ENCODE results near the gene PSMC5. TPM values are rescaled to one million over a fixed set of nuclear protein-coding genes. Genes with fewer than 3 reads are reported as not detected.
A peak's percentile ranks its signal among the peaks of the same experiment; 100 is the strongest.
"Not testable (repeated sequence)": the region's sequence is repeated elsewhere in the genome, so short reads cannot be mapped to it uniquely, and the experiment has no call there.

PSMC5 gene
- total and polyA plus RNA-seq, 5 donors: 141 to 175 (median 147) TPM

DNA sequence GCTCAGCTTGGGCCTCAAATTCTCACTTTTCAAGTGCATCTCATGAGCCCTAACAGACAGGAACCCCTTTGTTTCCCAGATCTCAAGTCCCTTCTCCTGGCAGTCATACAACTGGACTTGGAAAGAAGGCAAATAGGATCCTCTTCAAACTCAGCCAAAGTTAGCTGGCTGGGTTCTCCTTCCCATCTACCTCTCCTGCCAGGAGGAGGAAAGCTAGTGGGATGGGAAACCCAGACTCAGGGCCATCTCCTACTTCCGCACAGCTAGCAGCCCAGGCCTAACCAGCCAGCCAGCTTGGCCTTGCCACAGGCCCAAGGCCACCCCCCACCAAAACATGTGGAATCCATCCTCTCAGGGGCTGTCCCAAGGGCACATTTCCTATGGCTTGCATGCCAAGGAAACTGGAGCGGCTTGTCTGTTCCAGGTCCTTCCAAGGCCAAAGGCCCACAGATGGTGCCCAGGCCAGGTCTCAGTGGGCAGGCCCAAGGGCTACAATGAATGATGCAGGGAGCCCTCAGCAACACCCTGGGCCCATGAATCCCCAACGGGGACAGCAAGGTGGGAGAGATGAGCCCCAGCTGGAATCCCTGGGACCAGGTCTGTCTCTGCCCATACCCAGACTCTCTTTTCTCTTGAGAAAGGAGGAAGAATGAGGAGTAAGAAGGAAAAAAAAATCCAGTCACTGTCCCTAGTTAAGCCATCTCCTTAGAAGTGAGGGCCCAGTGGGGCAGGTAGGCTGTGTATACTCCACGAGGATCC lies 13.5 kb downstream of the PSMC5 start:
- peak overlapping the region; percentile 92 for H3K27ac ChIP-seq (ENCODE audit: low read length)
- no peaks in the 10 kb centered on the region for H3K27me3 ChIP-seq (ENCODE audit: control insufficient read depth, insufficient read depth)
- peak in 1 of 2 donors; percentile 0 for ATAC-seq
- intact Hi-C loops (cut with DNase I): no loop called here
- peaks cover 20% of the 10 kb centered on the region for H3K4me1 ChIP-seq (ENCODE audit: control insufficient read depth, insufficient read depth, low read length)
- 47% methylated on average over 4 of the region's 4 CpGs for WGBS
- H3K9me3 ChIP-seq (ENCODE audit: control insufficient read depth, low read length): no peaks in the 10 kb centered on the region
- DNase-seq: peak; percentile 56 to 81 (median 79)
- H3K4me3 ChIP-seq (ENCODE audit: low read length): peak overlapping the region; percentile 90

DNA sequence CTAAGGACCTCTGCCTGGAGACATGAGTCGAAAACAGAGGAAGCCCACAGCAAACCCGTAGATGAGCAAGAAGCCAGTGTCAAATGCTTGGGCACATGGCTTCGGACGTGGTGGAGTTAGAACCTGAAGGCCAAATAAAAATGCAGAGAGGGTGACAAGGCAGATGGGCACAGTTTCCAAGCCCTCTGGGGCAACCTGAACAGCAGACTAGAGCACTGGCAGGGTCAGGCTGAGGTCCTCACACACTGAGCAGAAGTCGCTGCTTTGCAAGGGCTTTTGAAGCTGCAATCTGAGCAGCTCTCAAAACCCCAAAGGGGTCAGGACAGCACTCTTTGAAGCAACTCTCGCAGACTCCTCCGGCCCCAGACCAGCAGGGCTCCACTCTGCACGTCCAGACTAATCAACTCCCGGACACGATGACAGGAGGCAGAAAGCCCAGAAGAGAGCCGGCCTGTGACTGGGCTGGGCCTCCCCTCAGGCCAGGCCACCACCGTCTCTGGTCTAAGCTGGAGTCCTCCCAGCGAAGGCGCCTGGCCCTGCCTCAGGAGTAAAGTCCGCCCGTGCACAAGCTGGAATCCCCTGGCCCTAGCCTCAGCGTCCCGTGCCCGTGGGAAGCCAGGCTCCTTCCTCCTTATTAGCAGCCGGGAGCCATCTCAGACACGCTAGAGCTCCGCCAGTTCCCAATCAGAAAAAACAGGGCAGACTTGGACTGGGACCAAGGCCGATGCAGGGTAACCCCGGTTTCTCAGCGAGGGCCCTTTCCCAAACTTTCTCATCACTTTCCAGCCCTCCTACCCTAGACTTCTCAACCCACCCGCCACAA lies 14.3 kb downstream of the PSMC5 start:
- intact Hi-C loops (cut with DNase I): no loop called here
- Histone ChIP-seq H3K27ac (ENCODE audit: low read length) (peak overlapping the region; percentile 92), H3K4me1 (ENCODE audit: control insufficient read depth, insufficient read depth, low read length) (peaks cover 20% of the 10 kb centered on the region), H3K4me3 (ENCODE audit: low read length) (peak overlapping the region; percentile 90), H3K27me3 (ENCODE audit: control insufficient read depth, insufficient read depth) (no peaks in the 10 kb centered on the region), H3K9me3 (ENCODE audit: control insufficient read depth, low read length) (no peaks in the 10 kb centered on the region)
- ATAC-seq (peak; percentile 27 to 42), DNase-seq (peak; percentile 83 to 95 (median 92))
- 2% methylated on average over 26 of the region's 26 CpGs for WGBS

DNA sequence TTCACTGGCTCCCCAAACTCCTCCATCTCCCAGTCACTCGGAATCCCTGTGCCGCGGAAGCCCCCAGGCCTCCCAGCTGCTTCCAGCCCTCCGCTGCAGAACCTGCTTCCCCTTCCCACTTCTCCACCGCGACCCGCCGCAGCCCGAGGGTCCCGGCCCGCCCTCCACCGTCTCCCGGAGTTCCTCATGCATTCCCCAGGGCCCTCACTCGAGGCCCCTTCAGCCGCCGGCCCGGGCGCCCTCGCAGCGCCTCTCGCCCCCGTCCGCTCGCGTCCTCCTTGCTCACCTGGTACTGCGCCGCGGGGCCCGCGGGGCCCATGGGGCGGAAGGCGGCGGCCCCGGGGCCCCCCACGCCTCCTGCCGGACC lies 14.9 kb downstream of the PSMC5 start:
- intact Hi-C loops (cut with DNase I): no loop called here
- under 1% methylated on average over 36 of the region's 36 CpGs for WGBS
- Histone ChIP-seq H3K9me3 (ENCODE audit: control insufficient read depth, low read length) (no peaks in the 10 kb centered on the region), H3K27me3 (ENCODE audit: control insufficient read depth, insufficient read depth) (no peaks in the 10 kb centered on the region), H3K4me3 (ENCODE audit: low read length) (peak overlapping the region; percentile 90), H3K4me1 (ENCODE audit: control insufficient read depth, insufficient read depth, low read length) (peaks cover 20% of the 10 kb centered on the region), H3K27ac (ENCODE audit: low read length) (peak overlapping the region; percentile 92)
- DNase-seq: peak; percentile 52 to 85 (median 78)
- peak in 1 of 2 donors; percentile 2 for ATAC-seq

DNA sequence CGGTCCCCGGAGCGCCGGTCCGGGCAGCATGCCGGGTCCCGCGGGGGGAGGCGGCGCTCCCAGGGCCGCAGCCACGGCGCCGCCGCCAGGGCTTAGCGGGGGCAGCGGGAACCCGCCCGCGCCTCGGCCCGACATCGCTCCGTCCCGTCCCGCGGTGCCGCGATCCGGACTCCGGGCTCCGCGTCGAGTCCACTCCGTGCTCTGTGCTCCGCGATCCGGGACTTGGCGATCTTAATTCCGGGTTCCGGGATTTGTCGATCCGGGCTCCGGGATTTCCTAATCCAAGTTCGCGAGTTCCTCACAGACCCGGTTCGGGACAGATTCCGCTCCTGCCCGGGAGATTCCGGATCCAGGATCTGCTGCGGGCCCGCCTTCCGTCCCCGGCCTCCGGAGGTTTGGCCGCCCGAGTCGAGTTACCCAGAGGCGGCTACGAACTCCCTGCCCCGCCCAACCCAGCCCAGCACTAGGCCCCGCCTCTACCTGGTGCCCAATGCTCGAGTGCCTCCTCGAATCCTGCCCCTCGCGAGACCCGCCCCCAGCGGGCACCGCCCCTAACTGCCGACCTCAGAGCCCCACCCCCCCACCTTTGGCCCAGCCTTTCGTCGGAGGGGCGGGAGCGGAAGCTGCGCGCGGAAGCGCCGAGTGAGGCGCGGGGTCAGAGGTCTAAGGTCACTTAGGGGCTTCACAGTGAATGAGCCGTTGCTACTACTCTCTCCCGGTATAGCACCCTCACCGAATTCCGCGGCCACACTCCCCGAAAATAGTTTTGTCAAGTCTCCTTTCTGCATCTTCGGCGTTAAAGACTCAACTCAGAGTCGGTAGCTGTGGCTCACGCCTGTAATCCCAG lies 15.5 kb downstream of the PSMC5 start, which contains the start of gene SMARCD2:
TSS of gene SMARCD2 (minus strand) at position 146 of the 847 bp plus-strand sequence. CDS start at position 135, 11 bp downstream.
- under 1% methylated on average over 92 of the region's 92 CpGs for WGBS
- Histone ChIP-seq H3K4me3 (ENCODE audit: low read length) (peak within 1 kb of the TSS; percentile 90), H3K4me1 (ENCODE audit: control insufficient read depth, insufficient read depth, low read length) (peaks cover 16% of the 10 kb centered on the region), H3K27ac (ENCODE audit: low read length) (peak within 1 kb of the TSS; percentile 96), H3K27me3 (ENCODE audit: control insufficient read depth, insufficient read depth) (no peaks in the 10 kb centered on the region), H3K9me3 (ENCODE audit: control insufficient read depth, low read length) (no peaks in the 10 kb centered on the region)
- DNase-seq (peak; percentile 99 to 100 (median 99)), ATAC-seq (peak; percentile 88 to 91)
- intact Hi-C loops (cut with DNase I): no loop called here

DNA sequence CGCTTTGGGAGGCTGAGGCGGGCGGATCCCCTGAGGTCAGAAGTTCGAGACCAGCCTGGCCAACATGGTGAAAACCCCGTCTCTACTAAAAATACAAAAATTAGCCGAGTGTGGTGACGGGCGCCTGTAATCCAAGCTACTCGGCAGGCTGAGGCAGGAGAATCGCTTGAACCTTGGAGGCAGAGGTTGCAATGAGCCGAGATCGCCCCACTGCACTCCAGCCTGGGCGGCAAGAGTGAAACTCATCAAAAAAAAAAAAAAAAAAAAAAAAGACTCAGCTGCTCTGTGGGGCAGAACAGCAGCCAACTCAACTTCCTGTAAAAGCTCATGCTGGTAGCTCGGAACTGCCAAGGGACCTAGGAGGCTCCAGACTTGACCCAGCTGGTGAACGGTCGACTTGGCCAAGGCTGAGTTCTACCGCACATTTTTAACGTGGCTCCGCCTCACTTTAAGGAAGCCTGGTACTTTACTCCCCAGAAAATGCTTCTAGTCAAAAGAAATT lies 16.2 kb downstream of the PSMC5 start:
- WGBS: 6% methylated on average over 19 of the region's 19 CpGs
- H3K9me3 ChIP-seq (ENCODE audit: control insufficient read depth, low read length); intact Hi-C loops (cut with DNase I); H3K4me1 ChIP-seq (ENCODE audit: control insufficient read depth, insufficient read depth, low read length); H3K27me3 ChIP-seq (ENCODE audit: control insufficient read depth, insufficient read depth): not testable (repeated sequence)
- peak; percentile 9 to 45 for ATAC-seq
- Histone ChIP-seq H3K27ac (ENCODE audit: low read length) (peak overlapping the region; percentile 96), H3K4me3 (ENCODE audit: low read length) (peak overlapping the region; percentile 65)
- peak; percentile 82 to 88 (median 87) for DNase-seq

DNA sequence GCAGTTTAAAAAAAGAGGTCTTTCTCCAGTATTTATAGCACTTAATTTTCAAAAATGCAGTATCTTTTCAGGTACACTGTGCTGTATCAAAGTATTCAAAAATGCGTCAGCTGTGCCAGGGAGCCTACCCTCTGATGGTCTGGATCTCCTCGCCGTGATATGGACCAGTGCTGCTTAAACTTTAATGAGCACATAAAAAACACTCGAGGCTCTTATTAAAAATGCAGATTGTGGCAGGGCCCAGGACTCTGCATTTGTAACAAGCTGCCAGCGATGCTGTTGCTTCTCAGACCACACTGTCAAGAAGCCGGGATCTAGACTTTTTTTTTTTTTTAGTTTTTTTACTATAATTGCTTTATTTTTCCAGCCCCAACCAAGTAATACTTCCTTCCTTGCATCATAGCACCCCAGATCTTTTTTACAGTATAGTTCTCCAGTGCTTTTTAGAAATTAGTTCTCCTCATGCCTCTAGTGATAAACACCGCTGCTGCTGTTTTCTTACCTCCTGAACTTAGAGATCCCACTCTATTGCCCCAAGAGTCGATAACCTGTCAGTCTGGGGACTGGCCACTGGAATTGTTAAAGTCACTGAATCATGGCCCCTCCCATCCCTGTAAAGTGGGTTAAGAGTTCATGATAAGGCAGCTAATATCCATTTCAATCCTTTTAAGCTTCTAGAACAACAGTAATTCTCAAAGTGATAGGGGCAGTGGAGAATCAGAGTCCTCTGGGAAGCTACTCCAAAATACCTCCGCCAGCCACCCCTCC lies 16.9 kb downstream of the PSMC5 start:
- peak overlapping the region; percentile 65 for H3K4me3 ChIP-seq (ENCODE audit: low read length)
- H3K4me1 ChIP-seq (ENCODE audit: control insufficient read depth, insufficient read depth, low read length): peaks cover 9% of the 10 kb centered on the region
- WGBS: 54% methylated on average over 9 of the region's 9 CpGs
- intact Hi-C loops (cut with DNase I): no loop called here
- H3K9me3 ChIP-seq (ENCODE audit: control insufficient read depth, low read length): no peaks in the 10 kb centered on the region
- no peaks in the 10 kb centered on the region for H3K27me3 ChIP-seq (ENCODE audit: control insufficient read depth, insufficient read depth)
- no peak overlapping the region for H3K27ac ChIP-seq (ENCODE audit: low read length)
- ATAC-seq (no peak), DNase-seq (peak in 2 of 3 donors; percentile 27 to 41)

DNA sequence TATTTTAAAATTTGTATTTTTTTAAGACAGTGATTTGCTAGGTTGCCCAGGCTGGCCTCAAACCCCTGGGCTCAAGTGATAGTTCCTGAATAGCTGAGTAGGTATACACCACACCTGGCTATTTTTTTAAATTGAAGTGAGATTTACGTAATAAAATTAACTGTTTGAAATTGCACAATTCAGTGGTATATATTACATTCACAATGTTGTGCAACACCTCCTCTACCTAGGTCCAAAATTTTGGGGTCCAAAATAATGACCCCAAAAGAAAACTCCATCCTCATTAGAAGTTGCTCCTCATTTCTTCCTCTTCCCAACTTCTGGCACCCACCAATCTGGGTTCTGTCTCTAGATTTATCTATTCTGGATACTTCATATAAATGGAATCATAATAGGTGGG lies 18.3 kb downstream of the PSMC5 start:
- Histone ChIP-seq H3K9me3 (ENCODE audit: control insufficient read depth, low read length) (no peaks in the 10 kb centered on the region), H3K4me3 (ENCODE audit: low read length) (no peak overlapping the region), H3K27me3 (ENCODE audit: control insufficient read depth, insufficient read depth) (no peaks in the 10 kb centered on the region), H3K27ac (ENCODE audit: low read length) (no peak overlapping the region), H3K4me1 (ENCODE audit: control insufficient read depth, insufficient read depth, low read length) (peaks cover 5% of the 10 kb centered on the region)
- ATAC-seq: no peak
- WGBS: 83% methylated on average over 1 of the region's 1 CpG
- intact Hi-C loops (cut with DNase I): no loop called here
- no peak for DNase-seq

DNA sequence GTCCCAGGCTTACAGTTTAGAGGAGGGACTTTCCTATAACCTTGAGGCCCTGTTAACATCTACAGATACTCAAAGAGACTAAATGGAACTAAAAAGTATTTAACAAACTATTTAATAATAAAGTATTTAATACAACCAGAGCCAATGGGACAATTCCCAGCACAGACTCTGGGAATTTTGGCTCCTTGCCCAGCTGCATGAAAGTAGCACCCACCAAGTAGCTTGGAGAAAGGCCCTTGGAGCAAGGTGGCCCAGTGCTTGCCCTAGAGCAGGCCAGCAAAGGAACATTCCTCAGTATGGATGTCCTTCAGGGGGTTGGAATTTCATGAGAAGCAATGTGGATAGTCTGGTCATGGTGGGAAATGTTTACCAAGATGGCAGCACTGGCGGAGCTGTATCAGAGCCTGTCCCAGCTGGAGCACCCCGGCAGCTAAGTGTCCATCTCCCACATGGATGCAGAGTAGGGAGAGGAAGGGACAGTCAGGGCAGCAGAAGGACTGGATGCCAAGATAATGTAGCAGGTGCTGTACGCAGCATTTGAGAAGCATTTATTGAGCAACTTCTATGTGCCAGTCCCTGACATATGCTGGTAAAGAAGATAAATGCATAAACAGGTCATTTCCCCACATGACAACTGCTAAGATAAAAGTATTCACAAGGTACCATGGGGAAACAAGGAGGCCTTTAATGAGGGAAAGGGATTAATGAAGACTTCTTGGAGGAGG lies 20.5 kb downstream of the PSMC5 start:
- Histone ChIP-seq H3K27ac (ENCODE audit: low read length) (no peak overlapping the region), H3K4me3 (ENCODE audit: low read length) (no peak overlapping the region), H3K9me3 (ENCODE audit: control insufficient read depth, low read length) (no peaks in the 10 kb centered on the region), H3K27me3 (ENCODE audit: control insufficient read depth, insufficient read depth) (no peaks in the 10 kb centered on the region), H3K4me1 (ENCODE audit: control insufficient read depth, insufficient read depth, low read length) (no peaks in the 10 kb centered on the region)
- DNase-seq: no peak
- ATAC-seq: no peak
- 97% methylated on average over 3 of the region's 3 CpGs for WGBS
- intact Hi-C loops (cut with DNase I): no loop called here

DNA sequence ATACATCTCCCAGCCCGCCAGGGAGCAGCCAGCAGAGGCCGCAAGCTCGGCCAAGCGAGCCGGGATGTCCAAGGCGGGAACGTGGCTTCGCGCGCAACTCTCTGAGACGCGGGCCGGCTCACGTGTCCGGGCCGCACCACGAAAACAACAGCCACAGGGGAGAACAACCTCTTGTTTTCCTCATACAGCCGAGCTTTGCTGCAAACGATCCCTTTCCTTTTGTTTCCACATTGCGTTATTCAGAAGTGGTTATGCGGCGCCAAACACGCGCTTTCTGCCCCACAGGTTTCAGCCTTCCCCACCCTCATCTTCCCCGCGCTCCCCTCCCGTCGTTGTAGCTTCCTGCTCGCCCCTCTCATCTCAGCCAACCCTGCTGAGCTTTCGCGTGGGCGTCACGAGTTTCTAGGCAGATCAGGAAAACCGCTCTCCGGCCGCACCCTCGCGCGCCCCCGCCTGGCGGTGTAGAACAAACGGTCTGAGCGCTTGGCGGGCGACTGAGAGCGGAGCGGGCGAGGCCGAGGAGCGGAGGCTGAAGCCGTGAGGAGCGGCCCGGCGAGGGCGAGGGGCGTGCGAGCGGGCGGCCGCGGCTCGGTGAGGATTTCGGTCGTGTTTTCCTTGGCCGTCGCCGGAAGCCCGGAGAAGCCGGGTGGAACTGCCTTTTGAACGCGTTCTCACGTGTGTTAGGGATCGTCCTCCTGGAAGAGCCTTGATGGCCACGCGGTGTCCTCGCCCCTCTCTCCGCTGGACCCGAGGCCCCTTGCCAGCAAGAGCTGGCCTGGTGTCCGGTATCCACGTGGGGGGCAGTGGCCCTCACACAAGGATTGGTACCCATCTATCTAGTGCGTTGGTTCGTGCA lies 21.8 kb downstream of the PSMC5 start:
- ATAC-seq (peak; percentile 93), DNase-seq (peak; percentile 94 to 97 (median 96))
- Histone ChIP-seq H3K4me3 (ENCODE audit: low read length) (no peak overlapping the region), H3K9me3 (ENCODE audit: control insufficient read depth, low read length) (no peaks in the 10 kb centered on the region), H3K4me1 (ENCODE audit: control insufficient read depth, insufficient read depth, low read length) (no peaks in the 10 kb centered on the region), H3K27me3 (ENCODE audit: control insufficient read depth, insufficient read depth) (no peaks in the 10 kb centered on the region), H3K27ac (ENCODE audit: low read length) (no peak overlapping the region)
- 14% methylated on average over 82 of the region's 82 CpGs for WGBS
- intact Hi-C loops (cut with DNase I): no loop called here

Data from right cardiac atrium (tissue), 5 donors.